ENCODE results near the gene ST14.
A peak's percentile ranks its signal among the peaks of the same experiment; 100 is the strongest.

ST14 gene

GRCh38 chr11:130159657-130160497 lies at the start of gene ST14:
Gene ST14, plus strand, starts transcription at chr11:130159782. Its CDS starts 198 bp downstream, at chr11:130159980.
- no peak for DNase-seq

GRCh38 chr11:130110339-130111108 lies 49.1 kb upstream of the ST14 start:
- DNase-seq, result no peak

GRCh38 chr11:130112071-130112830 lies 47.3 kb upstream of the ST14 start:
- DNase-seq, result no peak

- no peak for DNase-seq
Measured at GRCh38 chr11:130114281-130114680, 45.3 kb upstream of the ST14 start.

- no peak for DNase-seq
Measured at GRCh38 chr11:130114726-130115125, 44.9 kb upstream of the ST14 start.

GRCh38 chr11:130115218-130115617 lies 44.4 kb upstream of the ST14 start:
- DNase-seq, result no peak

GRCh38 chr11:130118165-130118564 lies 41.4 kb upstream of the ST14 start:
- DNase-seq, result no peak

GRCh38 chr11:130118636-130119387 lies 40.8 kb upstream of the ST14 start:
- no peak for DNase-seq

GRCh38 chr11:130120045-130120444 lies 39.5 kb upstream of the ST14 start:
- DNase-seq, result no peak

- DNase-seq, result no peak
Measured at GRCh38 chr11:130121445-130121978, 38.1 kb upstream of the ST14 start.

- no peak for DNase-seq
Measured at GRCh38 chr11:130122141-130122575, 37.4 kb upstream of the ST14 start.

GRCh38 chr11:130123414-130124040 lies 36.1 kb upstream of the ST14 start:
- no peak for DNase-seq

GRCh38 chr11:130124096-130124495 lies 35.5 kb upstream of the ST14 start:
- no peak for DNase-seq

GRCh38 chr11:130125638-130126037 lies 33.9 kb upstream of the ST14 start:
- DNase-seq, result no peak

GRCh38 chr11:130126516-130126915 lies 33.1 kb upstream of the ST14 start:
- DNase-seq, result no peak

- no peak for DNase-seq
Measured at GRCh38 chr11:130127509-130127908, 32.1 kb upstream of the ST14 start.

GRCh38 chr11:130128626-130129025 lies 31.0 kb upstream of the ST14 start:
- no peak for DNase-seq

GRCh38 chr11:130129922-130130321 lies 29.7 kb upstream of the ST14 start:
- DNase-seq, result no peak

- peak; percentile 5 to 7 for DNase-seq
Measured at GRCh38 chr11:130131961-130132850, 27.4 kb upstream of the ST14 start.

- DNase-seq, result no peak
Measured at GRCh38 chr11:130133716-130134115, 25.9 kb upstream of the ST14 start.

- DNase-seq, result no peak
Measured at GRCh38 chr11:130136107-130136506, 23.5 kb upstream of the ST14 start.
